ENCODE results near the gene HCK.

- TF ChIP-seq CTCF (IDR thresholded peaks at IDR 0.05; ENCODE audit: insufficient read depth, low read length, poor library complexity, severe bottlenecking) (no peak), EZH2phosphoT487 (conservative IDR thresholded peaks at IDR 0.05; ENCODE audit: low read length) (no peak)
Measured at GRCh38 chr20:32089637-32090362, 37.8 kb downstream of the HCK start.
